WTC11 (cell line): ENCODE results near the gene UBASH3B. TPM values are rescaled to one million over a fixed set of nuclear protein-coding genes. Genes with fewer than 3 reads are reported as not detected.

ENCODE experiments used
- ATAC-seq: fragments of 200-7000 bp; cut with Tn5 transposase; 2 replicates; pipeline ENCODE4 v1.10.0; 2021; ENCODE audit warnings: mild to moderate bottlenecking, moderate library complexity
- CTCF ChIA-PET: fragments of 300-600 bp; sonication (Branson Sonifier 250); formaldehyde crosslinking; loops from one replicate; lab custom pipeline; 2021; ENCODE audit warnings: antibody characterized with exemption; lab: Charles Lee
- POLR2A ChIA-PET: fragments of 350-600 bp; sonication (Branson Sonifier 250); formaldehyde crosslinking; loops from one replicate; lab custom pipeline; 2021; ENCODE audit warnings: antibody characterized with exemption; lab: Charles Lee
- DNase-seq: peaks from one replicate; pipeline ENCODE4 v3.0.0; 2021; ENCODE audit warnings: low spot score
- H3K27ac Mint-ChIP-seq: 2 replicates; pipeline ENCODE4 v1.8.0; 2021; ENCODE audit warnings: mixed read lengths
- H3K27me3 Mint-ChIP-seq: 2 replicates; pipeline ENCODE4 v1.8.0; 2021; ENCODE audit warnings: low read depth, mild to moderate bottlenecking, moderate library complexity, mixed read lengths
- H3K36me3 Mint-ChIP-seq: 2 replicates; pipeline ENCODE4 v1.8.0; 2021; ENCODE audit warnings: mixed read lengths
- H3K4me1 Mint-ChIP-seq: 2 replicates; pipeline ENCODE4 v1.8.0; 2022; ENCODE audit warnings: mixed read lengths
- H3K4me3 Mint-ChIP-seq: 2 replicates; pipeline ENCODE4 v1.8.0; 2021; ENCODE audit warnings: mild to moderate bottlenecking, moderate library complexity, mixed read lengths
- H3K9me3 Mint-ChIP-seq: 2 replicates; pipeline ENCODE4 v1.8.0; 2021; ENCODE audit warnings: mixed read lengths
- CBFB ChIP-seq: sonication (generic); formaldehyde crosslinking; IDR thresholded peaks from 2 replicates; pipeline ENCODE4 v1.8.1; 2022; ENCODE audit warnings: mild to moderate bottlenecking, low read depth, missing genetic modification reagents
- CDX4 ChIP-seq: fragments of 250-450 bp; sonication (Bioruptor Pico); IDR thresholded peaks from 2 replicates; pipeline ENCODE4 v1.9.0; 2021; ENCODE audit warnings: moderate library complexity, mild to moderate bottlenecking, inconsistent platforms, borderline replicate concordance
- ELF4 ChIP-seq: sonication (generic); formaldehyde crosslinking; IDR thresholded peaks from 2 replicates; pipeline ENCODE4 v1.8.1; 2022; ENCODE audit warnings: low read depth, mild to moderate bottlenecking, moderate library complexity, missing genetic modification reagents
- ESRRA ChIP-seq: sonication (generic); formaldehyde crosslinking; IDR thresholded peaks from 2 replicates; pipeline ENCODE4 v1.8.1; 2022; ENCODE audit warnings: mild to moderate bottlenecking, missing genetic modification reagents, borderline replicate concordance
- HMGA2 ChIP-seq: fragments of 250-450 bp; sonication (Bioruptor Pico); IDR thresholded peaks from 2 replicates; pipeline ENCODE4 v1.4.0; 2021; ENCODE audit warnings: mild to moderate bottlenecking, moderate library complexity
- MLX ChIP-seq: sonication (generic); formaldehyde crosslinking; IDR thresholded peaks from 2 replicates; pipeline ENCODE4 v1.8.1; 2023; ENCODE audit warnings: mild to moderate bottlenecking, missing genetic modification reagents, moderate library complexity
- MYBL2 ChIP-seq: sonication (generic); formaldehyde crosslinking; IDR thresholded peaks from 2 replicates; pipeline ENCODE4 v1.8.1; 2023; ENCODE audit warnings: mild to moderate bottlenecking, moderate library complexity, missing genetic modification reagents
- NFE2L1 ChIP-seq: sonication (generic); formaldehyde crosslinking; IDR thresholded peaks from 2 replicates; pipeline ENCODE4 v1.8.1; 2023; ENCODE audit warnings: missing genetic modification reagents
- NR1H2 ChIP-seq: sonication (generic); formaldehyde crosslinking; IDR thresholded peaks from 2 replicates; pipeline ENCODE4 v1.9.0; 2021; ENCODE audit warnings: mild to moderate bottlenecking, moderate library complexity, missing genetic modification reagents
- SMAD3 ChIP-seq: sonication (generic); formaldehyde crosslinking; IDR thresholded peaks from 2 replicates; pipeline ENCODE4 v1.8.0; 2022; ENCODE audit warnings: missing genetic modification reagents, mild to moderate bottlenecking, borderline replicate concordance
- TEAD1 ChIP-seq: sonication (generic); formaldehyde crosslinking; IDR thresholded peaks from 2 replicates; pipeline ENCODE4 v1.8.0; 2022; ENCODE audit warnings: mild to moderate bottlenecking, missing genetic modification reagents
- ZNF121 ChIP-seq: sonication (generic); formaldehyde crosslinking; IDR thresholded peaks from 2 replicates; pipeline ENCODE4 v1.8.0; 2023; ENCODE audit warnings: missing genetic modification reagents
- ZNF232 ChIP-seq: sonication (generic); formaldehyde crosslinking; IDR thresholded peaks from 2 replicates; pipeline ENCODE4 v1.8.0; 2022; ENCODE audit warnings: mild to moderate bottlenecking, missing genetic modification reagents
- ZNF425 ChIP-seq: fragments of 250-450 bp; sonication (Bioruptor Pico); conservative IDR thresholded peaks from 2 replicates; pipeline ENCODE4 v1.9.0; 2021; ENCODE audit warnings: mild to moderate bottlenecking
- total RNA-seq: library from RNA; stranded (reverse); gene quantifications from 3 replicates; pipeline ENCODE4 v1.2.3, GENCODE V29; 2021
- TF ChIP-seq, protein P1 (sequence below): sonication (generic); formaldehyde crosslinking; IDR thresholded peaks from 2 replicates; pipeline ENCODE4 v1.8.0; 2023; ENCODE audit warnings: missing genetic modification reagents, mild to moderate bottlenecking, borderline replicate concordance
- TF ChIP-seq, protein P2 (sequence below): sonication (generic); formaldehyde crosslinking; IDR thresholded peaks from 2 replicates; pipeline ENCODE4 v1.8.1; 2023; ENCODE audit warnings: mild to moderate bottlenecking, moderate library complexity, missing genetic modification reagents
- TF ChIP-seq, protein P3 (sequence below): sonication (generic); formaldehyde crosslinking; IDR thresholded peaks from 2 replicates; pipeline ENCODE4 v1.8.1; 2022; ENCODE audit warnings: low read depth, mild to moderate bottlenecking, moderate library complexity, missing genetic modification reagents, borderline replicate concordance
- TF ChIP-seq, protein P4 (sequence below): sonication (generic); formaldehyde crosslinking; conservative IDR thresholded peaks from 2 replicates; pipeline ENCODE4 v1.8.1; 2023; ENCODE audit warnings: mild to moderate bottlenecking, low read depth, missing genetic modification reagents, moderate library complexity

The UBASH3B gene
- total RNA-seq, 1 experiment from 2014 or later = 21.1 TPM

DNA sequence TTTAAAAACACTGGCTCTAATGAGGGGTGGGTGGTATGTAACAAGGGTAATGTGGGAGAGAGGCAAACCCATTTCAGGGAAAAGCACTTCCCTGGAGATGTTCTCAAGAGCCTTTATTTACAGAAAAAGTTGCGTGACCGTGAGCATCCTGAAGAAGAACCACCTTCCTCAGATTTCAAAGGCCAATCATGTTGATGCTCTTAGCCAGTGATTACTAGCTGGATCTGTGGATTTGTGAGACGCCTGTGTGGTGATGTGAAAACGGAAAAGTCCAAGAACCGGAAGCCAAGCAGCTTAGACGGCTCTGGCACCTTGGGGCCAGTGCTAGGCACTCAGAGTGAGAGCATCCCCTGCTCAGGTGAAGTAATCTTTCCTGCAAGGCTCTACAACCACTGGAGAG lies 12.6 kb upstream of the UBASH3B start:
- ATAC-seq = no peak
- ChIA-PET POLR2A (no interaction called here), CTCF (interaction anchor here (0.8 kb wide), 1 partner anchor 14 kb away, joined by 3 read pairs; no protein-coding TSS in a partner anchor)
- Mint-ChIP-seq H3K27ac (no peak overlapping the region), H3K27me3 (no peaks in the 10 kb centered on the region), H3K9me3 (no peaks in the 10 kb centered on the region), H3K4me3 (no peak overlapping the region), H3K4me1 (peaks cover 2% of the 10 kb centered on the region; the same call in 1 of the 2 replicates), H3K36me3 (no peaks in the 10 kb centered on the region)
- TF ChIP-seq CBFB (CRISPR knock-in tag) (no peak), CDX4 (CRISPR knock-in tag) (no peak), TEAD1 (no peak), MYBL2 (CRISPR knock-in tag) (no peak), NFE2L1 (CRISPR knock-in tag) (no peak), ZNF425 (CRISPR knock-in tag) (no peak), ELF4 (CRISPR knock-in tag) (no peak), HMGA2 (CRISPR knock-in tag) (no peak), SMAD3 (CRISPR knock-in tag) (no peak), ZNF121 (no peak), NR1H2 (no peak)
- TF ChIP-seq, protein P1, sequence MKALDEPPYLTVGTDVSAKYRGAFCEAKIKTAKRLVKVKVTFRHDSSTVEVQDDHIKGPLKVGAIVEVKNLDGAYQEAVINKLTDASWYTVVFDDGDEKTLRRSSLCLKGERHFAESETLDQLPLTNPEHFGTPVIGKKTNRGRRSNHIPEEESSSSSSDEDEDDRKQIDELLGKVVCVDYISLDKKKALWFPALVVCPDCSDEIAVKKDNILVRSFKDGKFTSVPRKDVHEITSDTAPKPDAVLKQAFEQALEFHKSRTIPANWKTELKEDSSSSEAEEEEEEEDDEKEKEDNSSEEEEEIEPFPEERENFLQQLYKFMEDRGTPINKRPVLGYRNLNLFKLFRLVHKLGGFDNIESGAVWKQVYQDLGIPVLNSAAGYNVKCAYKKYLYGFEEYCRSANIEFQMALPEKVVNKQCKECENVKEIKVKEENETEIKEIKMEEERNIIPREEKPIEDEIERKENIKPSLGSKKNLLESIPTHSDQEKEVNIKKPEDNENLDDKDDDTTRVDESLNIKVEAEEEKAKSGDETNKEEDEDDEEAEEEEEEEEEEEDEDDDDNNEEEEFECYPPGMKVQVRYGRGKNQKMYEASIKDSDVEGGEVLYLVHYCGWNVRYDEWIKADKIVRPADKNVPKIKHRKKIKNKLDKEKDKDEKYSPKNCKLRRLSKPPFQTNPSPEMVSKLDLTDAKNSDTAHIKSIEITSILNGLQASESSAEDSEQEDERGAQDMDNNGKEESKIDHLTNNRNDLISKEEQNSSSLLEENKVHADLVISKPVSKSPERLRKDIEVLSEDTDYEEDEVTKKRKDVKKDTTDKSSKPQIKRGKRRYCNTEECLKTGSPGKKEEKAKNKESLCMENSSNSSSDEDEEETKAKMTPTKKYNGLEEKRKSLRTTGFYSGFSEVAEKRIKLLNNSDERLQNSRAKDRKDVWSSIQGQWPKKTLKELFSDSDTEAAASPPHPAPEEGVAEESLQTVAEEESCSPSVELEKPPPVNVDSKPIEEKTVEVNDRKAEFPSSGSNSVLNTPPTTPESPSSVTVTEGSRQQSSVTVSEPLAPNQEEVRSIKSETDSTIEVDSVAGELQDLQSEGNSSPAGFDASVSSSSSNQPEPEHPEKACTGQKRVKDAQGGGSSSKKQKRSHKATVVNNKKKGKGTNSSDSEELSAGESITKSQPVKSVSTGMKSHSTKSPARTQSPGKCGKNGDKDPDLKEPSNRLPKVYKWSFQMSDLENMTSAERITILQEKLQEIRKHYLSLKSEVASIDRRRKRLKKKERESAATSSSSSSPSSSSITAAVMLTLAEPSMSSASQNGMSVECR = no peak
- TF ChIP-seq, protein P2, sequence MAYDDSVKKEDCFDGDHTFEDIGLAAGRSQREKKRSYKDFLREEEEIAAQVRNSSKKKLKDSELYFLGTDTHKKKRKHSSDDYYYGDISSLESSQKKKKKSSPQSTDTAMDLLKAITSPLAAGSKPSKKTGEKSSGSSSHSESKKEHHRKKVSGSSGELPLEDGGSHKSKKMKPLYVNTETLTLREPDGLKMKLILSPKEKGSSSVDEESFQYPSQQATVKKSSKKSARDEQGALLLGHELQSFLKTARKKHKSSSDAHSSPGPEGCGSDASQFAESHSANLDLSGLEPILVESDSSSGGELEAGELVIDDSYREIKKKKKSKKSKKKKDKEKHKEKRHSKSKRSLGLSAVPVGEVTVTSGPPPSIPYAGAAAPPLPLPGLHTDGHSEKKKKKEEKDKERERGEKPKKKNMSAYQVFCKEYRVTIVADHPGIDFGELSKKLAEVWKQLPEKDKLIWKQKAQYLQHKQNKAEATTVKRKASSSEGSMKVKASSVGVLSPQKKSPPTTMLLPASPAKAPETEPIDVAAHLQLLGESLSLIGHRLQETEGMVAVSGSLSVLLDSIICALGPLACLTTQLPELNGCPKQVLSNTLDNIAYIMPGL (CRISPR knock-in tag) = no peak
- TF ChIP-seq, protein P3, sequence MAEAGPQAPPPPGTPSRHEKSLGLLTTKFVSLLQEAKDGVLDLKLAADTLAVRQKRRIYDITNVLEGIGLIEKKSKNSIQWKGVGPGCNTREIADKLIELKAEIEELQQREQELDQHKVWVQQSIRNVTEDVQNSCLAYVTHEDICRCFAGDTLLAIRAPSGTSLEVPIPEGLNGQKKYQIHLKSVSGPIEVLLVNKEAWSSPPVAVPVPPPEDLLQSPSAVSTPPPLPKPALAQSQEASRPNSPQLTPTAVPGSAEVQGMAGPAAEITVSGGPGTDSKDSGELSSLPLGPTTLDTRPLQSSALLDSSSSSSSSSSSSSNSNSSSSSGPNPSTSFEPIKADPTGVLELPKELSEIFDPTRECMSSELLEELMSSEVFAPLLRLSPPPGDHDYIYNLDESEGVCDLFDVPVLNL = no peak
- DNase-seq = no peak

- no peaks in the 10 kb centered on the region for H3K36me3 Mint-ChIP-seq
- ATAC-seq (no peak), DNase-seq (no peak)
- ChIA-PET CTCF (no interaction called here), POLR2A (no interaction called here)
- H3K9me3 Mint-ChIP-seq = no peaks in the 10 kb centered on the region
- no peaks in the 10 kb centered on the region for H3K27me3 Mint-ChIP-seq
- H3K27ac Mint-ChIP-seq = no peak overlapping the region
- no peak overlapping the region for H3K4me3 Mint-ChIP-seq
- TF ChIP-seq, protein P3 = no peak
- TF ChIP-seq MLX (CRISPR knock-in tag) = no peak
- no peak for TF ChIP-seq CDX4 (CRISPR knock-in tag)
- no peak for TF ChIP-seq ESRRA (CRISPR knock-in tag)
- TF ChIP-seq, protein P4, sequence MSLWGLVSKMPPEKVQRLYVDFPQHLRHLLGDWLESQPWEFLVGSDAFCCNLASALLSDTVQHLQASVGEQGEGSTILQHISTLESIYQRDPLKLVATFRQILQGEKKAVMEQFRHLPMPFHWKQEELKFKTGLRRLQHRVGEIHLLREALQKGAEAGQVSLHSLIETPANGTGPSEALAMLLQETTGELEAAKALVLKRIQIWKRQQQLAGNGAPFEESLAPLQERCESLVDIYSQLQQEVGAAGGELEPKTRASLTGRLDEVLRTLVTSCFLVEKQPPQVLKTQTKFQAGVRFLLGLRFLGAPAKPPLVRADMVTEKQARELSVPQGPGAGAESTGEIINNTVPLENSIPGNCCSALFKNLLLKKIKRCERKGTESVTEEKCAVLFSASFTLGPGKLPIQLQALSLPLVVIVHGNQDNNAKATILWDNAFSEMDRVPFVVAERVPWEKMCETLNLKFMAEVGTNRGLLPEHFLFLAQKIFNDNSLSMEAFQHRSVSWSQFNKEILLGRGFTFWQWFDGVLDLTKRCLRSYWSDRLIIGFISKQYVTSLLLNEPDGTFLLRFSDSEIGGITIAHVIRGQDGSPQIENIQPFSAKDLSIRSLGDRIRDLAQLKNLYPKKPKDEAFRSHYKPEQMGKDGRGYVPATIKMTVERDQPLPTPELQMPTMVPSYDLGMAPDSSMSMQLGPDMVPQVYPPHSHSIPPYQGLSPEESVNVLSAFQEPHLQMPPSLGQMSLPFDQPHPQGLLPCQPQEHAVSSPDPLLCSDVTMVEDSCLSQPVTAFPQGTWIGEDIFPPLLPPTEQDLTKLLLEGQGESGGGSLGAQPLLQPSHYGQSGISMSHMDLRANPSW (CRISPR knock-in tag) = no peak
- TF ChIP-seq ZNF232 (CRISPR knock-in tag) = no peak
- TF ChIP-seq, all 79 proteins: peak for 0
- H3K4me1 Mint-ChIP-seq = peaks cover 2% of the 10 kb centered on the region; the same call in 1 of the 2 replicates
These were observed 9.7 kb upstream of the UBASH3B start for GRCh38 chr11:122645847-122646246.
